Neural crest cell (in vitro differentiated cells): ENCODE results near the gene CLIC5. TPM values are rescaled to one million over a fixed set of nuclear protein-coding genes. Genes with fewer than 3 reads are reported as not detected.

Source experiments
- DNase-seq: peaks from one replicate; pipeline ENCODE4 v3.0.0; 2021; ENCODE audit warnings: low read depth, mixed read lengths, low spot score
- H3K27ac Mint-ChIP-seq: one replicate; pipeline ENCODE4 v1.8.0; 2021; ENCODE audit warnings: mild to moderate bottlenecking, mixed read lengths; ENCODE audit not compliant: unreplicated experiment
- H3K27me3 Mint-ChIP-seq: 2 replicates; pipeline ENCODE4 v1.8.0; 2021; ENCODE audit warnings: low read depth, mild to moderate bottlenecking, mixed read lengths
- H3K36me3 Mint-ChIP-seq: 2 replicates; pipeline ENCODE4 v1.8.0; 2021; ENCODE audit warnings: low read depth, mild to moderate bottlenecking, mixed read lengths
- H3K4me1 Mint-ChIP-seq: 2 replicates; pipeline ENCODE4 v1.8.0; 2021; ENCODE audit warnings: mixed read lengths
- H3K4me3 Mint-ChIP-seq: one replicate; pipeline ENCODE4 v1.8.0; 2021; ENCODE audit warnings: mild to moderate bottlenecking, mixed read lengths
- H3K9me3 Mint-ChIP-seq: 2 replicates; pipeline ENCODE4 v1.8.0; 2021; ENCODE audit warnings: mixed read lengths
- CTCF ChIP-seq: fragments of 200-600 bp; sonication (generic); conservative IDR thresholded peaks from 2 replicates; pipeline ENCODE4 v1.5.0; 2021; ENCODE audit warnings: antibody characterized with exemption, mild to moderate bottlenecking
- total RNA-seq: library from RNA; stranded (reverse); gene quantifications from 2 replicates; pipeline ENCODE4 v1.2.1, GENCODE V29; 2021

CLIC5 gene
- total RNA-seq, 1 donor from 2014 or later = not detected

- no peaks in the 10 kb centered on the region for H3K4me1 Mint-ChIP-seq
- H3K27me3 Mint-ChIP-seq = peaks cover 4% of the 10 kb centered on the region
- no peak overlapping the region for H3K27ac Mint-ChIP-seq
- no peaks in the 10 kb centered on the region for H3K9me3 Mint-ChIP-seq
- H3K4me3 Mint-ChIP-seq = no peak overlapping the region
- TF ChIP-seq CTCF = no peak
- H3K36me3 Mint-ChIP-seq = no peaks in the 10 kb centered on the region
- DNase-seq = no peak
Measured at GRCh38 chr6:45997875-45998506, 17.7 kb downstream of the CLIC5 start.

- Mint-ChIP-seq H3K27ac (no peak overlapping the region), H3K4me3 (no peak overlapping the region), H3K36me3 (no peaks in the 10 kb centered on the region), H3K27me3 (no peaks in the 10 kb centered on the region), H3K4me1 (no peaks in the 10 kb centered on the region), H3K9me3 (no peaks in the 10 kb centered on the region)
- peak; percentile 38 for TF ChIP-seq CTCF
- no peak for DNase-seq
Measured at GRCh38 chr6:45991189-45991588, 24.5 kb downstream of the CLIC5 start.

GRCh38 chr6:45990162-45990561, 25.5 kb downstream of the CLIC5 start:
- no peak for TF ChIP-seq CTCF
- H3K27me3 Mint-ChIP-seq = no peaks in the 10 kb centered on the region
- DNase-seq = no peak
- H3K36me3 Mint-ChIP-seq = no peaks in the 10 kb centered on the region
- no peaks in the 10 kb centered on the region for H3K4me1 Mint-ChIP-seq
- H3K27ac Mint-ChIP-seq = no peak overlapping the region
- H3K4me3 Mint-ChIP-seq = no peak overlapping the region
- no peaks in the 10 kb centered on the region for H3K9me3 Mint-ChIP-seq

- no peak overlapping the region for H3K27ac Mint-ChIP-seq
- no peak for TF ChIP-seq CTCF
- H3K4me3 Mint-ChIP-seq = no peak overlapping the region
- H3K27me3 Mint-ChIP-seq = no peaks in the 10 kb centered on the region
- H3K9me3 Mint-ChIP-seq = no peaks in the 10 kb centered on the region
- no peak for DNase-seq
- no peaks in the 10 kb centered on the region for H3K4me1 Mint-ChIP-seq
- no peaks in the 10 kb centered on the region for H3K36me3 Mint-ChIP-seq
Measured at GRCh38 chr6:45988635-45989034, 27.0 kb downstream of the CLIC5 start.

GRCh38 chr6:45987856-45988255, 27.8 kb downstream of the CLIC5 start:
- H3K9me3 Mint-ChIP-seq = no peaks in the 10 kb centered on the region
- DNase-seq = no peak
- no peaks in the 10 kb centered on the region for H3K4me1 Mint-ChIP-seq
- no peak overlapping the region for H3K27ac Mint-ChIP-seq
- TF ChIP-seq CTCF = no peak
- H3K36me3 Mint-ChIP-seq = no peaks in the 10 kb centered on the region
- H3K4me3 Mint-ChIP-seq = no peak overlapping the region
- no peaks in the 10 kb centered on the region for H3K27me3 Mint-ChIP-seq
